ENCODE results near the gene MALRD1. TPM values are rescaled to one million over a fixed set of nuclear protein-coding genes. Genes with fewer than 3 reads are reported as not detected.

Gene MALRD1
- total and polyA plus RNA-seq, 2 of the 8 experiments (the other 6 are each of a cell fraction or from before 2014, with no cell fraction given), result 0.32 to 0.35 TPM

- H3K56ac ChIP-seq (replicated peaks; ENCODE audit: insufficient read length, low read depth, low read length), result no peak overlapping the region
- no peak for FAIRE-seq
Measured at GRCh38 chr10:19634163-19634562, 585.6 kb downstream of the MALRD1 start.

More at GRCh38 chr10:19634163-19634562, 585.6 kb downstream of the MALRD1 start:
- Histone ChIP-seq H3K23me2 (ENCODE audit: low read depth, low read length) (no peaks in the 10 kb centered on the region), H3K79me2 (ENCODE audit: control insufficient read depth in 1 of 2, insufficient read depth in 2 of 2, low read length in 2 of 2) (no peaks in the 10 kb centered on the region), H3K27ac (ENCODE audit: low read depth, low read length) (no peak overlapping the region), H3K23ac (ENCODE audit: insufficient read length) (no peak overlapping the region), H4K8ac (ENCODE audit: extremely low read depth, insufficient read depth, low read length) (no peak overlapping the region), H3K18ac (ENCODE audit: extremely low read depth, low read length) (no peak overlapping the region), H2BK15ac (ENCODE audit: low read length) (no peak overlapping the region), H2BK20ac (ENCODE audit: low read length) (no peak overlapping the region), H2BK5ac (ENCODE audit: low read depth, low read length) (no peak overlapping the region), H3K4me1 (replicated peaks in 1 of 4; ENCODE audit: control insufficient read depth in 3 of 4, insufficient read depth in 4 of 4, low read length in 3 of 4) (peaks cover 0 to 1% (median 1%) of the 10 kb centered on the region in 4 experiments; a peak in 3 of 7 replicates), H2BK12ac (ENCODE audit: low read depth, low read length) (no peak overlapping the region), H4K5ac (ENCODE audit: insufficient read length, low read depth, low read length) (no peak overlapping the region), H3K79me1 (ENCODE audit: low read depth, low read length) (no peaks in the 10 kb centered on the region), H3K9ac (replicated peaks in 1 of 4; ENCODE audit: extremely low read depth in 1 of 4, low read depth in 3 of 4, low read length in 3 of 4) (no peak overlapping the region), H4K91ac (replicated peaks; ENCODE audit: insufficient read length, low read length) (no peak overlapping the region), H3K4ac (replicated peaks; ENCODE audit: insufficient read length, low read depth, low read length) (no peak overlapping the region), H3K14ac (ENCODE audit: insufficient read length) (no peak overlapping the region), H3K9me3 (ENCODE audit: insufficient read depth in 2 of 2, low read depth in 1 of 2, low read length in 1 of 2) (no peaks in the 10 kb centered on the region), H3K4me3 (ENCODE audit: extremely low read depth in 1 of 4, insufficient read depth in 2 of 4, low read depth in 3 of 4, low read length in 4 of 4) (no peak overlapping the region), H2AFZ (ENCODE audit: low read length) (no peak overlapping the region), H3K4me2 (ENCODE audit: insufficient read depth in 1 of 2, low read depth in 2 of 2, low read length in 2 of 2) (no peak overlapping the region), H3K36me3 (ENCODE audit: control insufficient read depth in 2 of 4, insufficient read depth in 4 of 4, low read length in 3 of 4) (no peaks in the 10 kb centered on the region), H2BK120ac (replicated peaks; ENCODE audit: low read depth, low read length) (no peak overlapping the region), H2AK5ac (ENCODE audit: low read depth, low read length) (no peak overlapping the region), H4K20me1 (replicated peaks in 1 of 2; ENCODE audit: control insufficient read depth in 1 of 2, insufficient read depth in 2 of 2, low read length in 2 of 2) (no peaks in the 10 kb centered on the region), H3K27me3 (replicated peaks in 1 of 4; ENCODE audit: control insufficient read depth in 3 of 4, extremely low read depth in 1 of 4, insufficient read depth in 3 of 4, low read length in 3 of 4) (no peaks in the 10 kb centered on the region)
- TF ChIP-seq MAFK (IDR thresholded peaks at IDR 0.05; ENCODE audit: low read depth, low read length) (no peak), SIRT6 (IDR thresholded peaks at IDR 0.05; ENCODE audit: low read length) (no peak), KDM1A (IDR thresholded peaks at IDR 0.05; ENCODE audit: borderline replicate concordance, low read length) (no peak), FOSL1 (IDR thresholded peaks at IDR 0.05; ENCODE audit: insufficient read depth, low read depth, low read length) (no peak), TAF1 (IDR thresholded peaks at IDR 0.05; ENCODE audit: low read depth, low read length) (no peak)
- POLR2A ChIA-PET (ENCODE audit: partially characterized antibody), result no interaction called here
- 87% methylated on average over 5 of the region's 5 CpGs; no CpG with 5 or more reads in 1 of the 2 experiments for WGBS, 2 experiments (ENCODE audit: extremely low coverage in 1 of 2, insufficient coverage in 1 of 2, insufficient read length in 1 of 2, insufficient replicate concordance in 2 of 2, low coverage in 1 of 2, low lambda C conversion rate in 2 of 2, missing lambda C conversion rate in 1 of 2)
- CTCF ChIA-PET (ENCODE audit: partially characterized antibody), result interaction anchor here (0.6 to 1.4 kb wide), 3 partner anchors 9 to 223 kb away, joined by 3 to 5 read pairs (median 4); no protein-coding TSS in a partner anchor
- no peak for DNase-seq (ENCODE audit: low read depth in 1 of 2, low spot score in 2 of 2)
